Activated naive CD4-positive, alpha-beta T cell treated with anti-CD3 and anti-CD28 coated beads, Interleukin-2, amount 50 U/mL, for 16 hours (primary cell): ENCODE measurements around the gene SUCNR1.
"Not testable (repeated sequence)": the region's sequence is repeated elsewhere in the genome, so short reads cannot be mapped to it uniquely, and the experiment has no call there.

Source experiments
- DNase-seq: peaks from one replicate; pipeline ENCODE4 v3.0.0-alpha.2; 2020

The SUCNR1 gene, protein sequence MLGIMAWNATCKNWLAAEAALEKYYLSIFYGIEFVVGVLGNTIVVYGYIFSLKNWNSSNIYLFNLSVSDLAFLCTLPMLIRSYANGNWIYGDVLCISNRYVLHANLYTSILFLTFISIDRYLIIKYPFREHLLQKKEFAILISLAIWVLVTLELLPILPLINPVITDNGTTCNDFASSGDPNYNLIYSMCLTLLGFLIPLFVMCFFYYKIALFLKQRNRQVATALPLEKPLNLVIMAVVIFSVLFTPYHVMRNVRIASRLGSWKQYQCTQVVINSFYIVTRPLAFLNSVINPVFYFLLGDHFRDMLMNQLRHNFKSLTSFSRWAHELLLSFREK

DNA sequence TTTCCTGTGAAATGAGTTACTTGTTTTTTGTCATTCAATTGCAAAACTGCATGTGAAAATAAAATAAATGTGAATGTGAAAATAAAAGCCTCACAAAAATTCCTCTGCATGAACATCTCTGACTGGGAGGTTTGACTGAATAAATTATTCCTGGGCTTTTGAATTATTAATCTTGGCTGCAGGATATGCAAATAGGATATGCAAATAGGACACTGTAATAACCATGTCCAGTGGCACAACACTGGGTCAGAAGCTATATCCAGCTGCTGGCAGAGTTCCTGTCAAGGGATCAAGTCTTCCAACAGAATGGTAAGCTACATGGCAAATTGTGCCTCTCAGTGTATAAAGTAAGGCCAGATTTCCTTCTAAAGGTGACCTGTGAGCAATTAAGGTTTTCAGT, at the start of gene SUCNR1:
Gene SUCNR1, plus strand, starts transcription at position 246 of the 400 bp plus-strand sequence. CDS start 6,250 bp downstream, outside the sequence.
- no peak for DNase-seq

GRCh38 chr3:151827816-151828215, 45.6 kb upstream of the SUCNR1 start:
- no peak for DNase-seq

- DNase-seq, result no peak
Observed at GRCh38 chr3:151835751-151836525, 37.5 kb upstream of the SUCNR1 start.

DNA sequence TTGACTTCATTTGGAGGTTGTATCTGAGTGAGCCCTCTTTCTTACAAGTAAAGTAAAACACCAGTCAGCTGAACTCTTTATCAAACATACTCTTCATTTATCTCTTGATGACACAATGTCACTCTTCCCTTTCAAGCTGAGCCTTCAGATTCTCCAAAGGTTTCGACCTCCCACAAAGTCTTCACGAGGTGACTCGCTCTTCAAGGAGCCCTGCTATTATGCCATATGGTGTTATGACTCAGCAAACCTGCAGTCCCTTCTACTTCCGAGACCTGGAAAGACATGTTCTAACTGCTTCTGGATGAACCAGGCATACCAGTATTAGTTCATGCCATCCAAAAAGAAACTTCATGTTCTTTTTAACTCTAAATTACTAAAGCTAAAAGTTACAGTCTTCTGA, 36.4 kb upstream of the SUCNR1 start:
- DNase-seq, result no peak

GRCh38 chr3:151838574-151839312, 34.7 kb upstream of the SUCNR1 start:
- DNase-seq, result no peak

DNA sequence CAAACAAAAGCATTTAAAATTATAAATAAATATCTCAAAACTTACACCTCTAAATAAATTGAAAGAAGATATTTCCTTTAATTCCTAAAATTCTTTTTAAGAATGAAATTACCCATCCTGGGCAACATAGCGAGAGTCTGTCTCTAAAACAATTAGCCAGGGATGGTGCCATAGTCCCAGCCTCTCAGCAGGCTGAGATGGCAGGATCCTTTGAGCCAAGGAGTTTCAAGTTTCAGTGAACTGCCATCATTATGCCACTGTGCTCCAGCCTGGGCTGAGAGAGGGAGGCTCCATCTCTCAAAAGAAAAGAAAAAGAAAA, 34.2 kb upstream of the SUCNR1 start:
- DNase-seq, result no peak

- DNase-seq, result no peak
Observed at GRCh38 chr3:151841801-151842200, 31.6 kb upstream of the SUCNR1 start.

GRCh38 chr3:151843275-151843674, 30.2 kb upstream of the SUCNR1 start:
- no peak for DNase-seq

- DNase-seq, result no peak
Observed at GRCh38 chr3:151845306-151845905, 28.0 kb upstream of the SUCNR1 start.

DNA sequence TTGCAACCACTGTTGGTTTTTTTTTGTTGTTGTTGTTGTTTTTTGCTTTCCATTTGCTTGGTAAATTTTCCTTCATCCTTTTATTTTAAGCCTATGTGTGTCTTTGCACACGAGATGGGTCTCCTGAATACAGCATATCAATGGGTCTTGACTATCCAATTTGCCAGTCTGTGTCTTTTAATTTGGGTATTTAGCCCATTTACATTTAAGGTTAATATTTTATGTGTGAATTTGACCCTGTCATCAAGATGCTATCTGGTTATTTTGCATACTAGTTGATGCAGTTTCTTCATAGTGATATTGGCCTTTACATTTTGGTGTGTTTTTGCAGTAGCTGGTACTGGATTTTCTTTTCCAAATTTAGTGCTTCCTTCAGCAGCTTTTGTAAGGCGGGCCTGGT, 23.4 kb upstream of the SUCNR1 start:
- not testable (repeated sequence) for DNase-seq

GRCh38 chr3:151852074-151852811, 21.2 kb upstream of the SUCNR1 start:
- DNase-seq, result no peak

DNA sequence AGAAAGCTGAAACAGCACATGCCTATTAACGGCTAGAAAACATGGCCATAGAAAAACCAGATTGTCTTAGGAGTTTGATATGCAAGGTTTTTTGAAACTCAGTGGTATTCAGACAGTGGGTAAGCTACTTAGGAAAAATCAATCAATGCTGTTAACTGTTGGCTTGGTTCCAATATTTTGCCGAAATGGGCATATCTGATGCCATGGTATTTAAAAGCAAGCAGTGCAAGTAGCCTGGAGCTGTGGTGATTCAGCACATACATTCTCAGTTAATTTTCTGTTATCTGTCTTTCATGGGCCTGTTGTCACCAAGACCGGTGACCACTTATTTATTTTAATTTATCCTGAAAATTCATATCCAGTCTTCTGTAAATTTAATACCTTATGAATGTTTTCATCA, 17.3 kb upstream of the SUCNR1 start:
- DNase-seq, result no peak

DNA sequence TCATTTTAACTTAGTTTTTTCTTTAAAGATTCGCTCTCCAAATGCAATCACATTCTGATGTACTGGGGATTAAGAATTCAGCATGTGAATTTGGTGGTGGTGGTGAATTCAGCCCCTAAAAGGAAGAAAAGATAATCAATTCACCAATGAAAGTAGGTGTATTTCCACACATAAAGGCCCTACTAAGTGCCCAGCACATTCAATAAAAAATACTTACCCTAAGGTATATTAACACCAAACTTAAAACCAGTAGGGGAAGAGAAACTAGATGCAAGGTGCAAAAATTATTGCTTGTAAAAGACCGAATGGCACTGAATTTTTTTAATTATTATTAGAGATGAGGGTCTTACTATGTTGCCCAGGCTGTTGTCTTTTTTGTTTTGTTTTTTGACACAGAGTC, 16.8 kb upstream of the SUCNR1 start:
- DNase-seq, result no peak

GRCh38 chr3:151859233-151859673, 14.2 kb upstream of the SUCNR1 start:
- no peak for DNase-seq

DNA sequence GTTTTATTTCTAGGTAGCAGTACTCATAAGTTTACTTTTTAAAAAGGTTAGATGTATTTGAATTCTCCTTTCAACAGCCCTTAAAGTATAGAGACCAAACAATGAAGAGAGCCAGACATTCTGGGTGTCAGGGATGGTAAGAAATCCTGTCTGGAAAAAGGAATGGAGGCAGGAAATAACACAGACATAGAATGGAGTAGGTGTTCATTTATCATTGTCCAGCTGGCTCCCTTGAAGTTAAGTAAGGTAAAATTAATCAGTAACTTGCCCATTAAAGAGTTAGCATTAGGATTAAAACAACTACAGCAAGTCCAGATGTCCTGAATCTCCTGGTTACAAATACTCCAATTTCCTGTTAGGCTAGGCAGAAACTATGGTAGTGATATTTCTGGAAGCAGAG, 13.5 kb upstream of the SUCNR1 start:
- DNase-seq, result no peak

DNA sequence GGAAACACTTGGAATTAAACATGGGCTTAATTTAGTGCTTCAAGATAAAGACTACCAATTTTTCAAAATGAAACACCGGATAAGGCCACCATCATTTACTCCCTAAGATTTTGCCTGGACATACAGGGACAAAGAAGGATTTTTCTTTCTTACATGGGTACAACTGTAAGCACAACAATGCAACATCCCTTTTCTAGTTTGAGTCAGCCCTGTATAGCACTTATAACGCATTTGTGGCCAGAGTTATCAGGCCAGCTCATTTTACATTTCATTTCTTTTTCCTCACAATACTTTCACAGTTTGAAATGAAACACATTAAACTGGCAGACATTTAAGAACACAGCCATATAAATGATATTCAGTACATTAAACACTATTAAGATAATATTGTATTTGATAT, 9.8 kb upstream of the SUCNR1 start:
- no peak for DNase-seq

GRCh38 chr3:151864423-151865101, 8.9 kb upstream of the SUCNR1 start:
- DNase-seq, result no peak

DNA sequence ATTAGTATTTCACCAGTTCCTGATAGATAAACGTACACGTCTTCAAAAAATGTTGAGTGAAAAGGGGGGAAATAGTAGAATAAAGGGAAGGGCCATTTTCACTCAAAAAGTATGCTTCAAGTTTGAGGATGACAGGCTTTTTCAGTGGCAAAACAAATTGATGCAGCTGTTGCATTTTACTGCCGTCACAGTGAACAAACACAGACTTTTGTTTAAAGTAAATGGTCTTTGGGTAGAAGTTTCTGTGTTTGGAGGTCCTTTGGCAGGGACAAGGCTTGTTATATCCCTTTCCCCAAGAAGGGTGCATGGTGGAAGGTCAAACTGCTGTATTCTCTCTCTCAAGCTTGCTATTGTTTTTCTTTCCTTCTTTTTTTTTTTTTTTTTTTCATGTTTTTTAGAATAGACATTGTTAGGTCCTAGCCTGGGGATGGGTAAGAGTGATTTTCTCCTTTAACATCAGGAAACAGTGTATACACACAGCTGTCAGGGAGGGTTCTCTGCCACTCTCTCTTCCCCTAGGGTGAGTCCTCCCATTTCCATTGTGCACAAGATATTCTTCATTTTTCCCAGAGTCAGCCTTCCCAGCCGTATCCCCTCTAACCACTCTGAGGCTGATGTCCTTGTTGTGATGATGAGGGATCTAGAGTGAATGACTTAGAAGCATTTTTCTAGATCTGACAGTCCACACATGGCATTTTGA, 6.6 kb upstream of the SUCNR1 start:
- no peak for DNase-seq

DNA sequence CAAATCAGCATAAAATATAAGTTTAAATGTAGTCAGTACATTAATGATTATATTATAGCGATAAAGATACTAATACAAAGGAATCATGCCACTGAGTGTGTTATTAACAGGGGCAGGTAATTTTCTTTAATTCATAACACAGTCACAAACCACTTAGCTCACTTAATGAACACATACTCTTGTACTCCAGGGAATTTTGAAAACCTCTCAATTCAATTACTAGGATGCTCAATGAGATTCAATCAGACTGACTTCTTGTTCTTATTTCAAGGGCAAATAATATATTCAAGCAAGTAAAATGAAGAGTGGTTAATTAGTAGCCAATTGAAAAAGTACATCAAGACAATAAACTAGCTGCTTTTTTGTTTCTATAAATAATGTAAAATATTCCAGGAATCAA, 5.8 kb upstream of the SUCNR1 start:
- DNase-seq, result no peak

- no peak for DNase-seq
Observed at GRCh38 chr3:151869181-151869580, 4.3 kb upstream of the SUCNR1 start.
